ENCODE measurements around the gene MATR3.
A peak's percentile ranks its signal among the peaks of the same experiment; 100 is the strongest.

MATR3 gene

DNA sequence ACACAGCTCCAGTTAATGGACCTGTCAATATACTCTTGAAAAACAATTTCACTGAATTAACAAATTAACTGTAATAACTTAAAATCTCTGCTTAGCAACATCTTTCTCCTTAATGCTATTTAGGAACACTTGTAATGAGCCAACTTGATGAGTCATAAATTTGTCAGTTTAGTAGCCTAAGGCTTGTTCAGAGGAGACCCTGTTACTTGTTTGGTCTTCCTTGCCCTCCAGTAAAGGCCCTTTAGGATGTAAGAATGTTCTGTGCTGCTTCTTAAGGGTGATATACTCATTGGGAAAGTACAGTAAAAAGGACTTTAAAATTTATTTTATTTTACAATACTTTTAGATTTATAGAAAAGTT lies 11.4 kb upstream of the MATR3 start:
- Histone ChIP-seq H3K4ac (ENCODE audit: low read depth in 1 of 2, low read length in 2 of 2) (no peak overlapping the region), H3K4me1 (ENCODE audit: control insufficient read depth, insufficient read depth, low read depth, low read length) (peaks cover 6% of the 10 kb centered on the region), H2BK5ac (ENCODE audit: low read depth, low read length, poor library complexity, severe bottlenecking) (no peak overlapping the region), H3K9ac (ENCODE audit: low read length) (peak overlapping the region; percentile 19), H4K8ac (ENCODE audit: low read length) (no peak overlapping the region), H3K18ac (ENCODE audit: low read depth in 1 of 2, low read length in 2 of 2) (no peak overlapping the region), H3K14ac (ENCODE audit: low read length in 2 of 2) (no peak overlapping the region), H2BK12ac (ENCODE audit: low read length in 2 of 2) (no peak overlapping the region), H3K4me3 (ENCODE audit: insufficient read depth in 1 of 2, low read depth in 1 of 2, low read length in 2 of 2) (no peak overlapping the region), H3K27me3 (ENCODE audit: control insufficient read depth in 1 of 2, insufficient read depth in 1 of 2, low read length in 2 of 2) (no peaks in the 10 kb centered on the region), H2AFZ (ENCODE audit: low read depth, low read length) (no peak overlapping the region), H2BK15ac (ENCODE audit: low read depth, poor library complexity, severe bottlenecking) (no peak overlapping the region), H3K36me3 (ENCODE audit: control insufficient read depth in 1 of 2, insufficient read depth in 2 of 2, low read depth in 1 of 2, low read length in 2 of 2) (peaks cover 21 to 90% of the 10 kb centered on the region in 2 experiments), H3K4me2 (ENCODE audit: low read length, poor library complexity, severe bottlenecking) (no peak overlapping the region), H3K9me3 (ENCODE audit: control insufficient read depth, low read length) (no peaks in the 10 kb centered on the region), H3K27ac (ENCODE audit: low read length, poor library complexity, severe bottlenecking) (no peak overlapping the region), H3K23ac (ENCODE audit: low read length in 2 of 2) (no peak overlapping the region), H3K79me1 (replicated peaks; ENCODE audit: low read length, poor library complexity, severe bottlenecking) (peaks cover 10% of the 10 kb centered on the region), H2BK120ac (ENCODE audit: low read depth, low read length) (no peak overlapping the region), H4K91ac (ENCODE audit: low read length) (no peak overlapping the region), H2AK5ac (ENCODE audit: low read length, severe bottlenecking) (no peak overlapping the region)
- DNase-seq: peak; percentile 41

- no peaks in the 10 kb centered on the region for H3K27me3 ChIP-seq (ENCODE audit: control insufficient read depth in 1 of 2, insufficient read depth in 1 of 2, low read length in 2 of 2)
- no peak overlapping the region for H3K9ac ChIP-seq (ENCODE audit: low read length)
- no peaks in the 10 kb centered on the region for H3K9me3 ChIP-seq (ENCODE audit: control insufficient read depth, low read length)
- no peak overlapping the region for H3K23ac ChIP-seq (ENCODE audit: low read length in 2 of 2)
- H4K91ac ChIP-seq (ENCODE audit: low read length): no peak overlapping the region
- H4K8ac ChIP-seq (ENCODE audit: low read length): no peak overlapping the region
- 14% methylated on average over 2 of the region's 3 CpGs for WGBS
- H3K4me1 ChIP-seq (ENCODE audit: control insufficient read depth, insufficient read depth, low read depth, low read length): peaks cover 6% of the 10 kb centered on the region
- H2AK5ac ChIP-seq (ENCODE audit: low read length, severe bottlenecking): no peak overlapping the region
- H3K4ac ChIP-seq (ENCODE audit: low read depth in 1 of 2, low read length in 2 of 2): no peak overlapping the region
- H2BK120ac ChIP-seq (ENCODE audit: low read depth, low read length): no peak overlapping the region
- H3K27ac ChIP-seq (ENCODE audit: low read length, poor library complexity, severe bottlenecking): no peak overlapping the region
- DNase-seq: no peak
- H3K4me3 ChIP-seq (ENCODE audit: insufficient read depth in 1 of 2, low read depth in 1 of 2, low read length in 2 of 2): no peak overlapping the region
- peaks cover 9% of the 10 kb centered on the region for H3K79me1 ChIP-seq (replicated peaks; ENCODE audit: low read length, poor library complexity, severe bottlenecking)
- no peak overlapping the region for H2BK12ac ChIP-seq (ENCODE audit: low read length in 2 of 2)
- H2BK5ac ChIP-seq (ENCODE audit: low read depth, low read length, poor library complexity, severe bottlenecking): no peak overlapping the region
- no peak overlapping the region for H2AFZ ChIP-seq (ENCODE audit: low read depth, low read length)
- H2BK15ac ChIP-seq (ENCODE audit: low read depth, poor library complexity, severe bottlenecking): no peak overlapping the region
- H3K14ac ChIP-seq (ENCODE audit: low read length in 2 of 2): no peak overlapping the region
- no peak overlapping the region for H3K18ac ChIP-seq (ENCODE audit: low read depth in 1 of 2, low read length in 2 of 2)
- no peak overlapping the region for H3K4me2 ChIP-seq (ENCODE audit: low read length, poor library complexity, severe bottlenecking)
- peaks cover 21 to 81% of the 10 kb centered on the region in 2 experiments for H3K36me3 ChIP-seq (ENCODE audit: control insufficient read depth in 1 of 2, insufficient read depth in 2 of 2, low read depth in 1 of 2, low read length in 2 of 2)
These were observed 10.0 kb upstream of the MATR3 start for GRCh38 chr5:139283252-139284166.

DNA sequence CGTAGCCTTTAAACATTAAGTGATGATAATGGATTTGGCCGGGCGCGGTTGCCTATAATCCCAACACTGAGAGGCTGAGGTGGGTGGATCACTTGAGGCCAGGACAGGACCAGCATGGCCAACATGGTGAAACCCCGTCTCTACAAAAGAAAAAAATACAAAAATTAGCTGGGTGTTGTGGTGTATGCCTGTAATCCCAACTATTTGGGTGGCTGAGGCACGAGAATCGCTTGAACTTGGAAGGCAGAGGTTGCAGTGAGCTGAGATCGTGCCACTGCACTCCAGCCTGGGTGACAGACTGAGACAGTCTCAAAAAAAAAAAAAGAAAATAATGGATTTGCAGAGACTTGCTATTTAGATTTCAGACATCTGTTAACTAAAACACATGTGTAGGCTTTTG lies 9.2 kb upstream of the MATR3 start:
- Histone ChIP-seq H2BK5ac (ENCODE audit: low read depth, low read length, poor library complexity, severe bottlenecking) (no peak overlapping the region), H3K27me3 (ENCODE audit: control insufficient read depth in 1 of 2, insufficient read depth in 1 of 2, low read length in 2 of 2) (no peaks in the 10 kb centered on the region), H2BK12ac (ENCODE audit: low read length in 2 of 2) (no peak overlapping the region), H2BK120ac (ENCODE audit: low read depth, low read length) (no peak overlapping the region), H3K9ac (ENCODE audit: low read length) (no peak overlapping the region), H3K18ac (ENCODE audit: low read depth in 1 of 2, low read length in 2 of 2) (no peak overlapping the region), H3K4me3 (ENCODE audit: insufficient read depth in 1 of 2, low read depth in 1 of 2, low read length in 2 of 2) (no peak overlapping the region), H3K23ac (ENCODE audit: low read length in 2 of 2) (no peak overlapping the region), H2BK15ac (ENCODE audit: low read depth, poor library complexity, severe bottlenecking) (no peak overlapping the region), H3K4me2 (ENCODE audit: low read length, poor library complexity, severe bottlenecking) (no peak overlapping the region), H3K79me1 (replicated peaks; ENCODE audit: low read length, poor library complexity, severe bottlenecking) (peaks cover 9% of the 10 kb centered on the region), H3K9me3 (ENCODE audit: control insufficient read depth, low read length) (no peaks in the 10 kb centered on the region), H3K14ac (ENCODE audit: low read length in 2 of 2) (no peak overlapping the region), H2AFZ (ENCODE audit: low read depth, low read length) (no peak overlapping the region), H2AK5ac (ENCODE audit: low read length, severe bottlenecking) (no peak overlapping the region), H4K91ac (ENCODE audit: low read length) (no peak overlapping the region), H3K27ac (ENCODE audit: low read length, poor library complexity, severe bottlenecking) (no peak overlapping the region), H3K4me1 (ENCODE audit: control insufficient read depth, insufficient read depth, low read depth, low read length) (peaks cover 6% of the 10 kb centered on the region), H4K8ac (ENCODE audit: low read length) (no peak overlapping the region), H3K36me3 (ENCODE audit: control insufficient read depth in 1 of 2, insufficient read depth in 2 of 2, low read depth in 1 of 2, low read length in 2 of 2) (peaks cover 21 to 73% of the 10 kb centered on the region in 2 experiments), H3K4ac (ENCODE audit: low read depth in 1 of 2, low read length in 2 of 2) (no peak overlapping the region)
- 97% methylated on average over 8 of the region's 8 CpGs for WGBS
- no peak for DNase-seq

GRCh38 chr5:139285651-139286392 lies 7.7 kb upstream of the MATR3 start:
- H2AFZ ChIP-seq (ENCODE audit: low read depth, low read length): no peak overlapping the region
- H3K9ac ChIP-seq (ENCODE audit: low read length): no peak overlapping the region
- peaks cover 9% of the 10 kb centered on the region for H3K79me1 ChIP-seq (replicated peaks; ENCODE audit: low read length, poor library complexity, severe bottlenecking)
- no peaks in the 10 kb centered on the region for H3K9me3 ChIP-seq (ENCODE audit: control insufficient read depth, low read length)
- H2BK120ac ChIP-seq (ENCODE audit: low read depth, low read length): no peak overlapping the region
- peaks cover 18 to 58% of the 10 kb centered on the region in 2 experiments for H3K36me3 ChIP-seq (ENCODE audit: control insufficient read depth in 1 of 2, insufficient read depth in 2 of 2, low read depth in 1 of 2, low read length in 2 of 2)
- H2BK15ac ChIP-seq (ENCODE audit: low read depth, poor library complexity, severe bottlenecking): no peak overlapping the region
- H3K4ac ChIP-seq (ENCODE audit: low read depth in 1 of 2, low read length in 2 of 2): no peak overlapping the region
- H2BK12ac ChIP-seq (ENCODE audit: low read length in 2 of 2): no peak overlapping the region
- peaks cover 6% of the 10 kb centered on the region for H3K4me1 ChIP-seq (ENCODE audit: control insufficient read depth, insufficient read depth, low read depth, low read length)
- no peak overlapping the region for H3K14ac ChIP-seq (ENCODE audit: low read length in 2 of 2)
- no peaks in the 10 kb centered on the region for H3K27me3 ChIP-seq (ENCODE audit: control insufficient read depth in 1 of 2, insufficient read depth in 1 of 2, low read length in 2 of 2)
- H3K18ac ChIP-seq (ENCODE audit: low read depth in 1 of 2, low read length in 2 of 2): no peak overlapping the region
- no peak overlapping the region for H4K8ac ChIP-seq (ENCODE audit: low read length)
- H3K27ac ChIP-seq (ENCODE audit: low read length, poor library complexity, severe bottlenecking): no peak overlapping the region
- no peak overlapping the region for H3K4me3 ChIP-seq (ENCODE audit: insufficient read depth in 1 of 2, low read depth in 1 of 2, low read length in 2 of 2)
- H2BK5ac ChIP-seq (ENCODE audit: low read depth, low read length, poor library complexity, severe bottlenecking): no peak overlapping the region
- H3K4me2 ChIP-seq (ENCODE audit: low read length, poor library complexity, severe bottlenecking): no peak overlapping the region
- H2AK5ac ChIP-seq (ENCODE audit: low read length, severe bottlenecking): no peak overlapping the region
- H4K91ac ChIP-seq (ENCODE audit: low read length): no peak overlapping the region
- DNase-seq: no peak
- WGBS: 100% methylated on average over 2 of the region's 3 CpGs
- no peak overlapping the region for H3K23ac ChIP-seq (ENCODE audit: low read length in 2 of 2)

All from mesenchymal stem cell (in vitro differentiated cells and primary cell).